ENCODE data around the gene BRDT.

Gene BRDT

GRCh38 chr1:91949356-91949699 is at the start of gene BRDT:
Gene BRDT (plus strand): TSS chr1:91949401. CDS start chr1:91962755, 13,354 bp downstream.
- DNase-seq = no peak

GRCh38 chr1:91900562-91900961 is 48.6 kb upstream of the BRDT start:
- DNase-seq = no peak

GRCh38 chr1:91901231-91901630 is 48.0 kb upstream of the BRDT start:
- no peak for DNase-seq

- no peak for DNase-seq
Observed at GRCh38 chr1:91912266-91912665, 36.9 kb upstream of the BRDT start.

GRCh38 chr1:91913018-91913417 is 36.2 kb upstream of the BRDT start:
- no peak for DNase-seq

- DNase-seq = no peak
Observed at GRCh38 chr1:91916046-91916445, 33.2 kb upstream of the BRDT start.

GRCh38 chr1:91916811-91917460 is 32.3 kb upstream of the BRDT start:
- no peak for DNase-seq

- DNase-seq = no peak
Observed at GRCh38 chr1:91919962-91920361, 29.2 kb upstream of the BRDT start.

GRCh38 chr1:91924146-91924545 is 25.1 kb upstream of the BRDT start:
- DNase-seq = no peak

GRCh38 chr1:91925644-91926435 is 23.4 kb upstream of the BRDT start:
- DNase-seq = no peak

GRCh38 chr1:91928026-91928425 is 21.2 kb upstream of the BRDT start:
- no peak for DNase-seq

- DNase-seq = no peak
Observed at GRCh38 chr1:91929250-91929649, 20.0 kb upstream of the BRDT start.

GRCh38 chr1:91937613-91938012 is 11.6 kb upstream of the BRDT start:
- no peak for DNase-seq

GRCh38 chr1:91940496-91940895 is 8.7 kb upstream of the BRDT start:
- no peak for DNase-seq

GRCh38 chr1:91944087-91944486 is 5.1 kb upstream of the BRDT start:
- DNase-seq = no peak

GRCh38 chr1:91948097-91948496 is 1.1 kb upstream of the BRDT start:
- peak; percentile 12 for DNase-seq

GRCh38 chr1:91948501-91949355 is 473 bp upstream of the BRDT start:
- peak; percentile 10 for DNase-seq

GRCh38 chr1:91952187-91952586 is 3.0 kb downstream of the BRDT start:
- DNase-seq = no peak

GRCh38 chr1:91958926-91959325 is 9.7 kb downstream of the BRDT start:
- DNase-seq = no peak

- no peak for DNase-seq
Observed at GRCh38 chr1:91968334-91968733, 19.1 kb downstream of the BRDT start.

- DNase-seq = no peak
Observed at GRCh38 chr1:91979383-91979782, 30.2 kb downstream of the BRDT start.

- DNase-seq = no peak
Observed at GRCh38 chr1:91980663-91981062, 31.5 kb downstream of the BRDT start.

- no peak for DNase-seq
Observed at GRCh38 chr1:91981996-91982609, 32.9 kb downstream of the BRDT start.

Measured in MV-4-11 (cell line).